Lower leg skin (tissue), 4 donors: ENCODE measurements around the gene CDCA4. TPM values are rescaled to one million over a fixed set of nuclear protein-coding genes. Genes with fewer than 3 reads are reported as not detected.
"Not testable (repeated sequence)": the region's sequence is repeated elsewhere in the genome, so short reads cannot be mapped to it uniquely, and the experiment has no call there.

Experiments
- DNase-seq, 2 donors: peaks; one replicate each; pipeline ENCODE4 v3.0.0-alpha.2; 2019; ENCODE audit warnings: low spot score in 2 of 2
- H3K4me3 ChIP-seq: fragments of 200-600 bp; sonication (generic); 2 replicates; pipeline ENCODE4 v1.5.1; 2017; ENCODE audit warnings: mild to moderate bottlenecking, low read depth; ENCODE audit not compliant: poor library complexity, severe bottlenecking
- CTCF ChIP-seq, 3 donors: fragments of 450-650 bp; IDR thresholded peaks; one replicate each; pipeline ENCODE4 v1.5.1; 2016; ENCODE audit warnings: antibody characterized with exemption in 3 of 3, mild to moderate bottlenecking in 3 of 3, moderate library complexity in 2 of 3
- POLR2A ChIP-seq, 2 donors: fragments of 450-650 bp; IDR thresholded peaks; one replicate each; pipeline ENCODE4 v1.6.1; 2016 to 2017; ENCODE audit warnings: antibody characterized with exemption in 2 of 2, mild to moderate bottlenecking in 1 of 2, moderate library complexity in 1 of 2
- WGBS, 2 donors: methylation state at CpG; one replicate each; pipeline ENCODE4 v1.1.5; 2018; 5-methylcytosine and 5-hydroxymethylcytosine counted together
- intact Hi-C: fragments of 100-400 bp; cut with DNase I; formaldehyde crosslinking; loops from one replicate; pipeline ENCODE4 v1.15.0; 2023; ENCODE audit warnings: low total_unique reads
- total RNA-seq, 4 donors: library from RNA; depleted of rRNA; stranded (reverse); fragments of >200 nt; gene quantifications; one replicate each; pipeline ENCODE4 v1.1.0, GENCODE V29; 2016

The CDCA4 gene
- total RNA-seq, 4 donors from 2014 or later = 39.3 to 45.7 (median 41.5) TPM

- DNase-seq = no peak
- no peak overlapping the region for H3K4me3 ChIP-seq
- WGBS, 2 donors = 62 to 78% methylated on average over 11 to 15 of the region's 18 CpGs
- intact Hi-C loops = no loop called here
- no peak for TF ChIP-seq CTCF (IDR thresholded peaks at IDR 0.05)
- TF ChIP-seq POLR2A (IDR thresholded peaks at IDR 0.05) = no peak
These were observed 46.5 kb upstream of the CDCA4 start for GRCh38 chr14:105067140-105067968.

GRCh38 chr14:105066240-105067071 is 45.6 kb upstream of the CDCA4 start:
- no peak for DNase-seq
- 85 to 87% methylated on average over 20 to 23 of the region's 28 CpGs for WGBS, 2 donors
- intact Hi-C loops = no loop called here
- no peak overlapping the region for H3K4me3 ChIP-seq
- TF ChIP-seq CTCF (IDR thresholded peaks at IDR 0.05) (no peak), POLR2A (IDR thresholded peaks at IDR 0.05) (no peak)

GRCh38 chr14:105065280-105066228 is 44.7 kb upstream of the CDCA4 start, which contains the start of gene GPR132:
GPR132 (minus strand) TSS chr14:105065430; CDS start chr14:105055420, 10,010 bp downstream.
- intact Hi-C loops = no loop called here
- TF ChIP-seq CTCF (IDR thresholded peaks at IDR 0.05) = no peak
- TF ChIP-seq POLR2A (IDR thresholded peaks at IDR 0.05) = no peak
- 61 to 62% methylated on average over 15 to 22 of the region's 22 CpGs for WGBS, 2 donors
- H3K4me3 ChIP-seq = no peak within 1 kb of the TSS
- DNase-seq = no peak

GRCh38 chr14:105064721-105065143 is 43.8 kb upstream of the CDCA4 start:
- no peak for DNase-seq
- intact Hi-C loops = no loop called here
- H3K4me3 ChIP-seq = no peak overlapping the region
- no peak for TF ChIP-seq CTCF (IDR thresholded peaks at IDR 0.05)
- no peak for TF ChIP-seq POLR2A (IDR thresholded peaks at IDR 0.05)
- WGBS, 2 donors = 80% methylated on average over 12 of the region's 12 CpGs

- TF ChIP-seq POLR2A (IDR thresholded peaks at IDR 0.05) (no peak), CTCF (IDR thresholded peaks at IDR 0.05) (no peak)
- no peak for DNase-seq
- intact Hi-C loops = no loop called here
- H3K4me3 ChIP-seq = no peak overlapping the region
- 81 to 85% methylated on average over 10 of the region's 10 CpGs for WGBS, 2 donors
These were observed 43.1 kb upstream of the CDCA4 start for GRCh38 chr14:105064001-105064400.

- DNase-seq, H3K4me3 ChIP-seq, intact Hi-C loops: not testable (repeated sequence)
- 87 to 88% methylated on average over 10 of the region's 10 CpGs for WGBS, 2 donors
These were observed 42.6 kb upstream of the CDCA4 start for GRCh38 chr14:105063506-105063905.
